GM10266 (cell line): Measurements from ENCODE around the gene MRPS23.

ENCODE experiments used
- DNase-seq: peaks from one replicate; pipeline ENCODE4 v3.0.0; 2012; ENCODE audit errors: extremely low spot score
- TF ChIP-seq, protein P1 (sequence below): IDR thresholded peaks from 2 replicates; pipeline ENCODE4 v1.5.1; 2012; ENCODE audit warnings: mild to moderate bottlenecking, low read depth; ENCODE audit not compliant: control insufficient read depth, insufficient read depth; ENCODE audit errors: missing control alignments

Gene MRPS23

DNA sequence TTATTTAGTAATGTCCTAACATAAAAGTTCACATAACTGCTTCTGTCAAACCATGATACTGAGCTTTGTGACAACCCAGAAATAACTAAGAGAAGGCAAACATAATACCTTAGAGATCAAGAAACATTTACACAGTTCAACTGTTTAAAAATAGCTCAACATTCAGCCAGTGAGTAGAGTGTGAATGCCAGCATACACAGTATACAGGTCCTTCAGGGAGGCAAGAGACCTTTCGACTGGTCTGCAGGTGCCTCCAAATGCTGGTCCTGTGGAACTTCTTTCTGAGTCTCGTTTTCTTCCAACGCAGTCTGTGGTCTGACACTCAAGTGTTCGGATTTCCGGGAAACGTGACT, 10.3 kb downstream of the MRPS23 start:
- no peak for DNase-seq
- TF ChIP-seq, protein P1, sequence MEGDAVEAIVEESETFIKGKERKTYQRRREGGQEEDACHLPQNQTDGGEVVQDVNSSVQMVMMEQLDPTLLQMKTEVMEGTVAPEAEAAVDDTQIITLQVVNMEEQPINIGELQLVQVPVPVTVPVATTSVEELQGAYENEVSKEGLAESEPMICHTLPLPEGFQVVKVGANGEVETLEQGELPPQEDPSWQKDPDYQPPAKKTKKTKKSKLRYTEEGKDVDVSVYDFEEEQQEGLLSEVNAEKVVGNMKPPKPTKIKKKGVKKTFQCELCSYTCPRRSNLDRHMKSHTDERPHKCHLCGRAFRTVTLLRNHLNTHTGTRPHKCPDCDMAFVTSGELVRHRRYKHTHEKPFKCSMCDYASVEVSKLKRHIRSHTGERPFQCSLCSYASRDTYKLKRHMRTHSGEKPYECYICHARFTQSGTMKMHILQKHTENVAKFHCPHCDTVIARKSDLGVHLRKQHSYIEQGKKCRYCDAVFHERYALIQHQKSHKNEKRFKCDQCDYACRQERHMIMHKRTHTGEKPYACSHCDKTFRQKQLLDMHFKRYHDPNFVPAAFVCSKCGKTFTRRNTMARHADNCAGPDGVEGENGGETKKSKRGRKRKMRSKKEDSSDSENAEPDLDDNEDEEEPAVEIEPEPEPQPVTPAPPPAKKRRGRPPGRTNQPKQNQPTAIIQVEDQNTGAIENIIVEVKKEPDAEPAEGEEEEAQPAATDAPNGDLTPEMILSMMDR: no peak

DNA sequence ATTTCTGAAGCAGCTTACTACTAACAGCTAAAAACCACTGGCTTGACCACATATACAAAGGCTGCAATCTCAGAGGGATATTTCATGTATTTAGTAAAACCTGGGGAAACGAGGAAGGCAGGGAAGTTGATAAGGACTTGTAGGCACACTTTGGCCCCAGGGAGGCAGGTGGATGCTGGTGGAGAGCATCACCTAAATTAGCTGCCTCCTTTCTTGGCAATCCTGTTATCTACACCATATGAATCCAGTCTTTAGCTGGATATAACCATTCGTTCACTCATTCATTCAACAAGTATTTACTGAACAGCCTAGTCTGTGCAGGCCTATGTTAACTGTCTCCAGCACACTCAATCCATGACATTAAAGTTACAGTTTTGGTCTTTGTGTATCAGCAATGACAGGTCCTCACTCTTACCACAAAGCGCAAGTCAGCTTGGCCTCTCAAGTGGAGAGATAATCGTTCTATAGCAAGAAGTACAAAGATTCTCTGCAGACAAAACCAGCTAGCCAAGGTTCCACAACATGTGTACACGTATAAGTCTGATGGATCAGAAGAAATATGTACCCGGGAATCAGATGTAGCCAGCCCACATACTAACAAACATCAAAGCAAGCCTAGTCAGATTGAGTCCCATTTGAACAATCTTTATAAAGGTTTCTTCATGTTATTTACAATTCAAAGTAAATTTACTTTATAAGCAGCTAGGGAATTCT, 10.8 kb downstream of the MRPS23 start:
- TF ChIP-seq, protein P1: no peak

DNA sequence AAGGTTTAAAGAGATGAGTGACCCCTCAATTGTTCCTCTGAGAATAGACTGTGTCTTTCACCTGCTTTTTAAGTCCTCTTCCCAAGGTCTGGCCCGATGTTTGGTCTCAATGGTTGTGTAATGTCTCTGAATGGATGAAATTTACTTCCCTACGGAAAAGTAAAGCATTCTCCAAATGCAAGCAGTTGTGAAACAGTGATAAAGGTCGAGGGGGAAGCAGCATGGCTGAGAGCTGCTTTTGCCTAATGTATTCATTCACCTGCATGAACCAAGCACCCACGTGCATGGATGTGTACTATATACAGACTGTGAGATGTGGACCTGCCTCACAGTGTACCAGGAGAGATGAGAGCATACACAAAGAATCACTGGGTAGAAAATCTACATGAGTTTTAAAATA, 11.4 kb downstream of the MRPS23 start:
- TF ChIP-seq, protein P1: no peak
- DNase-seq: no peak

More for the DNA sequence above, 10.8 kb downstream of the MRPS23 start:
- no peak for DNase-seq

DNA sequence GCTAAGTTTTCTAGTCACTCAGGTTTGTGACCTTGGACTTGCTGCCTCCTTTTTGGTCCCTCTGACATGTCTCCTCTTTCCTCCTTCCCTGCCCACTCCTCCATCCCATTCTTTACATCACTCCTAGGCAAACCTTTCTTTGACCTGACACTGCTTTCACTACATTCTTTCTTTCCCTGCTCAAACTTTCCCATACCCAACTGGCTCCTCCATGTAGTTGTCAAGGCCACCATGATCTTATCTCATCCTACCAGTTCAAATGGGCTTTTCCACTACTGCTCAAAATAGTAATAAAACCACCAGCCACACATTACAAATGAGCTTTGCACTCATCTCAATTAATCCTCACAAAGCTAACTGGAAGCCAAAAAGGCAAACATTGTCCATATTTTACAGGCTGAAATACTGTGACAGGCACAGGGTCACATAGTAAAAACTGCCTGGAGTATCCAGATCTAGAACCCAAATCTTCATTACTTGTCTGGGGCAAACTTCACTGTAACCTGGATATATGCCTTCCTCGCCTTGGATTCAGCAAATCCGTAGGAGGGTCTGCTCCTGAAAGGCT, 14.4 kb downstream of the MRPS23 start:
- TF ChIP-seq, protein P1: no peak
- DNase-seq: no peak

GRCh38 chr17:57834146-57834741, 15.6 kb downstream of the MRPS23 start:
- DNase-seq: no peak
- TF ChIP-seq, protein P1: no peak

GRCh38 chr17:57833179-57833939, 16.5 kb downstream of the MRPS23 start:
- peak; percentile 68 for DNase-seq
- TF ChIP-seq, protein P1: peak; percentile 95
